ENCODE data around the gene DNAH2. TPM values are rescaled to one million over a fixed set of nuclear protein-coding genes. Genes with fewer than 3 reads are reported as not detected.

The DNAH2 gene
- total and polyA plus RNA-seq, 2 of the 8 experiments (the other 6 are each of a cell fraction or from before 2014, with no cell fraction given) = 0.13 to 0.18 TPM

- TF ChIP-seq USF2 (IDR thresholded peaks at IDR 0.05; ENCODE audit: low read length) = no peak
- no peak for TF ChIP-seq KDM4A (IDR thresholded peaks at IDR 0.05; ENCODE audit: low read depth, low read length, severe bottlenecking)
- no peak for TF ChIP-seq BCL11A (IDR thresholded peaks at IDR 0.05; ENCODE audit: low read depth in 2 of 2, low read length in 2 of 2)
- TF ChIP-seq JUN (IDR thresholded peaks at IDR 0.05; ENCODE audit: low read depth, low read length) = no peak
- TF ChIP-seq HDAC2 (IDR thresholded peaks at IDR 0.05; ENCODE audit: borderline replicate concordance in 1 of 2, low read depth in 2 of 2, low read length in 2 of 2) = no peak
- no peak for TF ChIP-seq SAP30 (IDR thresholded peaks at IDR 0.05; ENCODE audit: insufficient read depth, insufficient replicate concordance, low read length)
- TF ChIP-seq CTBP2 (IDR thresholded peaks at IDR 0.05; ENCODE audit: borderline replicate concordance, insufficient read depth, insufficient read length, low read length) = no peak
These were observed 141.5 kb downstream of the DNAH2 start (continued) for GRCh38 chr17:7859028-7859427.
